H1 (cell line): ENCODE measurements around the gene DPF3. TPM values are rescaled to one million over a fixed set of nuclear protein-coding genes. Genes with fewer than 3 reads are reported as not detected.
A peak's percentile ranks its signal among the peaks of the same experiment; 100 is the strongest.

Experiments
- ATF3 ChIP-seq: IDR thresholded peaks from 2 replicates; pipeline ENCODE4 v1.6.1; 2011; ENCODE audit warnings: low read depth, mild to moderate bottlenecking, low read length; ENCODE audit not compliant: insufficient read depth
- CTBP2 ChIP-seq: IDR thresholded peaks from 2 replicates; pipeline ENCODE4 v1.7.0; 2011; ENCODE audit warnings: borderline replicate concordance, mild to moderate bottlenecking, moderate library complexity, mixed read lengths, low read length; ENCODE audit not compliant: insufficient read depth, insufficient read length
- CTCF ChIP-seq, 3 experiments: IDR thresholded peaks; 1 replicate in 2 of 3; 2 replicates in 1 of 3; pipeline versions ENCODE4 v1.5.1 to v1.6.1; 2011; ENCODE audit warnings: low read length in 3 of 3, mild to moderate bottlenecking in 3 of 3, inconsistent platforms in 2 of 3, low read depth in 1 of 3, moderate library complexity in 1 of 3; ENCODE audit not compliant: insufficient read depth in 1 of 3; ENCODE audit errors: control extremely low read depth in 1 of 3
- EZH2 ChIP-seq: fragments of 200-600 bp; sonication (generic); IDR thresholded peaks from 2 replicates; pipeline ENCODE4 v1.7.1; 2012; ENCODE audit warnings: low read depth, mild to moderate bottlenecking, moderate library complexity, low read length, inconsistent platforms; ENCODE audit not compliant: severe bottlenecking
- GABPA ChIP-seq: IDR thresholded peaks from 2 replicates; pipeline ENCODE4 v1.6.1; 2011; ENCODE audit warnings: mild to moderate bottlenecking, low read length, moderate library complexity, borderline replicate concordance; ENCODE audit not compliant: insufficient read depth
- JUND ChIP-seq: IDR thresholded peaks from 2 replicates; pipeline ENCODE4 v1.6.1; 2011; ENCODE audit warnings: mild to moderate bottlenecking, improper control_type of control experiment, low read length
- KDM4A ChIP-seq: IDR thresholded peaks from one replicate; pipeline ENCODE4 v1.7.1; 2012; ENCODE audit warnings: low read depth, mild to moderate bottlenecking, moderate library complexity, low read length, inconsistent platforms; ENCODE audit not compliant: severe bottlenecking
- NANOG ChIP-seq: IDR thresholded peaks from 2 replicates; pipeline ENCODE4 v1.6.1; 2011; ENCODE audit warnings: low read length, low read depth, mild to moderate bottlenecking, inconsistent platforms; ENCODE audit not compliant: insufficient read depth, poor library complexity, severe bottlenecking
- NRF1 ChIP-seq: IDR thresholded peaks from 2 replicates; pipeline ENCODE4 v1.6.1; 2011; ENCODE audit warnings: mild to moderate bottlenecking, low read depth, low read length, improper control_type of control experiment
- POU5F1 ChIP-seq: IDR thresholded peaks from 2 replicates; pipeline ENCODE4 v1.6.1; 2011; ENCODE audit warnings: low read depth, mild to moderate bottlenecking, low read length, moderate library complexity
- RBBP5 ChIP-seq: IDR thresholded peaks from 2 replicates; pipeline ENCODE4 v1.7.1; 2012; ENCODE audit warnings: low read depth, mild to moderate bottlenecking, inconsistent platforms, low read length, moderate library complexity, borderline replicate concordance
- RFX5 ChIP-seq: IDR thresholded peaks from 2 replicates; pipeline ENCODE4 v1.6.1; 2011; ENCODE audit warnings: low read depth, low read length, improper control_type of control experiment, borderline replicate concordance
- RXRA ChIP-seq: IDR thresholded peaks from 2 replicates; pipeline ENCODE4 v1.6.1; 2011; ENCODE audit warnings: low read depth, mild to moderate bottlenecking, low read length, moderate library complexity; ENCODE audit not compliant: insufficient read depth
- SIRT6 ChIP-seq: IDR thresholded peaks from one replicate; pipeline ENCODE4 v1.7.1; 2012; ENCODE audit warnings: low read length, inconsistent platforms
- SRF ChIP-seq: IDR thresholded peaks from 2 replicates; pipeline ENCODE4 v1.6.1; 2011; ENCODE audit warnings: mild to moderate bottlenecking, low read depth, low read length, moderate library complexity
- SUZ12 ChIP-seq: fragments of 200-600 bp; sonication (generic); IDR thresholded peaks from 2 replicates; pipeline ENCODE4 v1.6.1; 2012; ENCODE audit warnings: mild to moderate bottlenecking, inconsistent platforms, low read length, moderate library complexity, mixed read lengths
- TBP ChIP-seq: IDR thresholded peaks from 2 replicates; pipeline ENCODE4 v1.6.1; 2011; ENCODE audit warnings: low read depth, low read length, improper control_type of control experiment
- USF2 ChIP-seq: IDR thresholded peaks from 2 replicates; pipeline ENCODE4 v1.6.1; 2011; ENCODE audit warnings: low read length, improper control_type of control experiment
- polyA plus RNA-seq, 7 experiments: library from polyadenylated mRNA; depleted of rRNA in 3 of 7; stranded (reverse) in 5 of 7; unstranded in 2 of 7; fragments of >200 nt in 5 of 7; fragments of 200-250 nt in 2 of 7; gene quantifications; 1 replicate in 5 of 7; 2 replicates in 1 of 7; 4 replicates in 1 of 7; pipeline versions ENCODE4 v1.2.1 to v1.2.3, GENCODE V29; 2011 to 2013; ENCODE audit warnings: missing spikeins in 2 of 7, mixed read lengths in 2 of 7
- total RNA-seq: library from RNA; stranded (reverse); fragmentation: NEBNext Ultra II Directional; extraction: Animal tissue kit (Norgen Biotek cat#: 25700); gene quantifications from 2 replicates; pipeline ENCODE4 v1.2.1, GENCODE V29; 2021

DPF3 gene
- total and polyA plus RNA-seq, 2 of the 8 experiments (the other 6 are each of a cell fraction or from before 2014, with no cell fraction given) = 0.19 TPM; not detected in 1

GRCh38 chr14:72892103-72892878, 1.6 kb downstream of the DPF3 start (continued):
- TF ChIP-seq NRF1 (no peak), CTBP2 (no peak), RFX5 (no peak), GABPA (no peak), SRF (no peak), POU5F1 (no peak), CTCF (IDR thresholded peaks at IDR 0.05; ENCODE audit: control extremely low read depth in 1 of 3, insufficient read depth in 1 of 3, low read depth in 1 of 3, low read length in 3 of 3) (no peak), SUZ12 (peak; percentile 92), KDM4A (no peak), SIRT6 (no peak), TBP (no peak), ATF3 (no peak), JUND (no peak), RXRA (no peak), RBBP5 (no peak), USF2 (no peak), EZH2 (peak; percentile 95), NANOG (no peak)
